ENCODE results near the gene NR1H4.
"Not testable (repeated sequence)": the region's sequence is repeated elsewhere in the genome, so short reads cannot be mapped to it uniquely, and the experiment has no call there.

NR1H4 gene

DNA sequence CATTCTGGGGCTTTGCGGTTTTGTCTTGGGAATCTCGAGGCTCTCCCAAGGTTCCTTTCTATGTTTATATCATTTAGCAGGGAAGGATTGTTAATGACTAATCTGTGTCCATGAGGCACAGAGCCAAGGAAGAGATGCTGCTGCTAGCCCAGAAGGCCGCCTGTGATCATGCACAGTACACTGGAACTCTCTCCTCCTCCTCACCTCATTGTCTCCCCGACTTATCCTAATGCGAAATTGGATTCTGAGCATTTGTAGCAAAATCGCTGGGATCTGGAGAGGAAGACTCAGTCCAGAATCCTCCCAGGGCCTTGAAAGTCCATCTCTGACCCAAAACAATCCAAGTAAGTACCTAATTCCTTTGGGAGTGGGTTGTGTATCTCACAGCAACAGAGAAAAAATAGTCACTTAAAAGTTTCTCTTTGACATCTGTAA lies at the start of gene NR1H4:
Gene NR1H4, plus strand, starts transcription at position 151 of the 435 bp plus-strand sequence. CDS start 19,458 bp downstream, outside the sequence.
- FAIRE-seq, result no peak

- FAIRE-seq, result no peak
Observed at GRCh38 chr12:100426145-100426544, 47.5 kb upstream of the NR1H4 start.

DNA sequence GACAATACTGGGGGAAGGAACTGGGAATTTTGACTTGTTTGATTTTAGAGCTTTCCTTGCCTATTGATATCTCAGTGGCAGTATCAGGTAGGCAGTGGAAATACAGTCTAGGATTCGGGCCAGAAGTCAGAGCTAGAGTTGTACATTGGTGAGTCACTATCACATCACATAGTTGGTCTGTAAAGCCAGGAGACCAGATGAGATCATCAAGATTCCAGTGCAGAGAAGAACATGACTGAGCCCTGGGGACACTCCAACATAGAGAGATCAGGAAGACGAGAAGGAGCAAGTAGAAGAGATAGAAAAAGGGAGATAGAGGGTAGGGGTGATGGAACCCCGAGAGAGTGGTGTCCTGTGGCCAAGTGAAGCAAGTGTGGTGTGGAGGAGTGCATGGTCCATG lies 46.6 kb upstream of the NR1H4 start:
- FAIRE-seq, result no peak

- not testable (repeated sequence) for FAIRE-seq
Observed at GRCh38 chr12:100430251-100430650, 43.4 kb upstream of the NR1H4 start.

- no peak for FAIRE-seq
Observed at GRCh38 chr12:100433701-100434100, 40.0 kb upstream of the NR1H4 start.

- no peak for FAIRE-seq
Observed at GRCh38 chr12:100434177-100434576, 39.5 kb upstream of the NR1H4 start.

- FAIRE-seq, result no peak
Observed at GRCh38 chr12:100435957-100436356, 37.7 kb upstream of the NR1H4 start.

GRCh38 chr12:100437038-100437841 lies 36.4 kb upstream of the NR1H4 start:
- FAIRE-seq, result no peak

GRCh38 chr12:100439797-100440196 lies 33.9 kb upstream of the NR1H4 start:
- no peak for FAIRE-seq

GRCh38 chr12:100442403-100442802 lies 31.3 kb upstream of the NR1H4 start:
- no peak for FAIRE-seq

- no peak for FAIRE-seq
Observed at GRCh38 chr12:100443434-100443833, 30.2 kb upstream of the NR1H4 start.

- no peak for FAIRE-seq
Observed at GRCh38 chr12:100445081-100445481, 28.6 kb upstream of the NR1H4 start.

DNA sequence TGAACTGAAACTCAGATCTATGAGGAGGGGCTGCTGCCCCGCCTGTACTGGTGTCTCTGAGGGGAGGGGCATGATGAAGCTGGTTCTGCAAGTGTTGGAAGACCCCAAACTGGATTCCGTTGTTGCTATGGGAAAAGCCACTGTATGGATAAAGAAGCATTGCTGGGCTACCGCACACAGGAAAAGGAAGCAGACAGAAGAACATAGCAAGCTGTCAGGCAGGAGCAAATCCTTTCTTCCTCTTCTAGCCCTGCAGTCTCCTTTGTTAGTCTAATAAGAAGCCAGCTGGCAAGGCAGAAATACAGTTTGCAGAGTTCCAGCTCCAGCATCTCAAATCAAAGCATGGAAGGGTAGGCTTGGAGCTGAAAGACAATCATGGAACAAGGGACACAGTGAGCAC lies 26.3 kb upstream of the NR1H4 start:
- no peak for FAIRE-seq

DNA sequence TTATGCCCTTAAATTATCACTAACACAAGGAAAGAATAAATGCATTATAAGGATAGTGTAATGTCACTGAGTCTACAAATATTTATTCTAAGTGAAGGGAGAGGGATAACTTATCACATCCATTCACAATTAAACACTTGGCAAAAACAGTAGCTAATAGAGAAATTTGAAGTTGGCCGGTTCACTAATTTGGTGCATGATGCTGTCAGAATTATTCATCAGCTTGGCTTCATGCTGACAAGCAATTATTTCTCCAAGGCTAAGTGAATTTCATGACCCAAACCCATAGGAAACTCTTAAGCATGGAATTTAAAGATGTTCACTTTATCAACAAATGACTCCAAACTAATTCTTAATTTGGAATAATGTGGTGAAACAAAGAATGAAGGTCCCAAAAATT lies 25.0 kb upstream of the NR1H4 start:
- no peak for FAIRE-seq

GRCh38 chr12:100450735-100451134 lies 22.9 kb upstream of the NR1H4 start:
- FAIRE-seq, result no peak

- FAIRE-seq, result no peak
Observed at GRCh38 chr12:100453951-100454350, 19.7 kb upstream of the NR1H4 start.

DNA sequence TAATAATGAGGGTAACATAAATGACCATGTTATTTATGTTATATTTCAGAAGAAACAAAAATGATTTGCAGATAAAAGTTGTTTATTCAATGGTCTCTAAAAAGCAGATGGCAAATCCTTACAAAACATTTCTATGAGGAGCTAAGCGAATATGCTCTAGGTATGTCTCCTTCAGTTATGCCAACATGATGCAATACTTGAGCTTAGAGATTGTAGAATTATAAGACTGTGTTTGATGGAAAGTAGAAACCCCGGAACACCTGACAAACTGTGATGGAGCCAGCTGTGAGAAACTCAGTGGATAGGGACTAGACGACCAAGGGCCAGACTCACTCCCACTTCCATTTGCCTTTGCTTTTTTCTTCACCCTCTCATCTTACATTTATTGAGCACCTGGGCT lies 17.8 kb upstream of the NR1H4 start:
- no peak for FAIRE-seq

DNA sequence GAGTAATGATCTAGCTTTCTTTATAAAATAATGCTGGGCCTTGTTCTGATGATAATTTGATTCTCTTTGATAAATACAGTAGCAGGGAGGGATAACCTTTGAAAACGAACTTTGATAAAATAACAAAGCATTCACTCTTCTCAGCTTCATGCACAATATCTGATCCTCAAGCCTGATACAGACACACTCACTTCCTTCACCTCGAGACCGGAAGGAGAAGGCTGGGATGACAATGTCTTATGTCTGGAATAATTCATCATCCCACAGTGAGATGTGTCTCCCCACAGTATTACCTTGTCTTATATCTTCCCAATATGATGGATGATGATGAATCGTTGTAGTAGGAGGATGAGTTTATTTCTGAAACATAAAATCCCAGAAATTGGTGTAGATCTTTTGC lies 15.5 kb upstream of the NR1H4 start:
- FAIRE-seq, result no peak

DNA sequence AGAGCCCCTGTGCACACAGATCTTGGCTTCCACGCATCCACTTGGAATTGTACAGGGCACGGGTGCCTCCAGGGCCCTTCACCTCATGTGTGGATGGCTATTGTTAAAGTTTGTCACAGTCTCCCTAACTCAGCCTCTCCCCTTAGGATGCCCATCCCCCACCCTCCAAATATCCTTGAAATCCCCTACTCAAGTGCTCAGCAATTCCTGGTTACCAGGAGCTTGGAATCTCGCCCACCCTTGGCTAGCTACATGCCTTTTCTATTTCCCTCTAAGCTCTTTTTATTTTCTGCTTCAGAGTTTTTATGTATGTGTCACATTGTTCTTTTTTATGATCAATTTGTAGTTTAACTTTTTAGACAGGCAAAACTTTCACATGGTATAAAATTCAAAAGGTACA lies 13.0 kb upstream of the NR1H4 start:
- FAIRE-seq, result no peak

DNA sequence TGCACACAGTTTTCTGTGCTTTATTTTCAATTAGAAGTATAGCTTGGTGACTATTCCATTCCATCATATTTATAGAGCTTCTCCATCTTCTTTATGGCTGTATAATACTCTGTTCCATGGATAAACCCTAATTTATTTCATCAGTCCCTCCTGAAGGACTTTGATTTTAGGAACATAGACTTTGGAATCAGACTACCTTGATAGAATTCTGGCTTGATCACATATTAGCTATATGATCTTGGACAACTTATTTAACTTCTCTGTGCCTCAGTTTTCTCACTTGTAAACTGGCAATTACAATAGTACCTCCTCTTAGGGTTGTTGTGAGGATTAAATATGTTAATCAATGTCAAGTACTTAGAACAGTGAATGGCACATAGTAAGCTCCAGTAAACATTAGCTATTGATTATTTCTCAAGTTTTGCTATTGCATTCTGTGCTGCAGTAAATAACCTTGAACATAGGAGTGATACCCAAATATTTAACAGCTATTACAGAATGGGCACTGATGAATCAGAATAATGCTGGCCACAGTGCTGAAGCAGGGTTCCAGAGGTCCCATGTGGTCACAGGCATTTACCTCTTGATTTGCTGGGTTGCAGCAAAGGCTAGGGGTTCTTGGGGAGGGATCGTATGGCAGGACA lies 12.2 kb upstream of the NR1H4 start:
- no peak for FAIRE-seq

- no peak for FAIRE-seq
Observed at GRCh38 chr12:100463661-100464060, 10.0 kb upstream of the NR1H4 start.

- FAIRE-seq, result no peak
Observed at GRCh38 chr12:100464529-100464928, 9.1 kb upstream of the NR1H4 start.

GRCh38 chr12:100468126-100468525 lies 5.5 kb upstream of the NR1H4 start:
- FAIRE-seq, result no peak

DNA sequence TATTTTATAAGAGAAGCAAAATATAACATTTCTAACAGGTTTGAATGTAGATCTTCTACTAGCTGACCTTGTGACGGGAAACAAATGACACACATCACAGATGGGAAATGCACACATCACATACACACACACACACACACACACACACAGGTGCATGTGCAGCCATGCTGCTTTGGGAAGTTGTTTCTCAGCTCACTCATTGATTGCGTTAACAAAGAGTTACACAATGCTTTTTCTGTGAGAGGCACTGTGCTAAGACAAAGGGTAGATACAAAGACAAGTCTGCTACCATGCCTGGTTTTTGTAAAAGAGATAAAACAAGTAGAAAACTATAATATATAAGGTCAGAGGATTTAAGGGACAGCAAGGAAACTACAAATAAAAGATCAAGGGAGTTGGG lies 1.3 kb upstream of the NR1H4 start:
- FAIRE-seq, result no peak
